SK-N-SH (cell line): ENCODE data around the gene KSR2.

Source experiments
- EP300 ChIP-seq, 2 experiments: IDR thresholded peaks; 2 replicates each; pipeline versions ENCODE4 v1.4.0 to v1.6.1; 2012; ENCODE audit warnings: borderline replicate concordance in 1 of 2, low read depth in 1 of 2, low read length in 1 of 2
- FOXM1 ChIP-seq: IDR thresholded peaks from 2 replicates; pipeline ENCODE4 v1.4.0; 2012; ENCODE audit warnings: low read depth, mild to moderate bottlenecking
- GABPA ChIP-seq: IDR thresholded peaks from 2 replicates; pipeline ENCODE4 v1.4.0; 2012; ENCODE audit warnings: low read depth, mild to moderate bottlenecking
- NRF1 ChIP-seq: IDR thresholded peaks from 2 replicates; pipeline ENCODE4 v1.6.1; 2012; ENCODE audit warnings: low read depth, mild to moderate bottlenecking, low read length
- POLR2AphosphoS5 ChIP-seq: IDR thresholded peaks from 2 replicates; pipeline ENCODE4 v1.6.1; 2012; ENCODE audit warnings: low read depth, low read length
- RCOR1 ChIP-seq: fragments of 150-350 bp; IDR thresholded peaks from 2 replicates; pipeline ENCODE4 v1.6.1; 2017; ENCODE audit warnings: antibody characterized with exemption, low read length
- RFX5 ChIP-seq: IDR thresholded peaks from 2 replicates; pipeline ENCODE4 v1.6.1; 2012; ENCODE audit warnings: mild to moderate bottlenecking, improper control_type of control experiment, low read length
- TF ChIP-seq, protein P1 (sequence below): fragments of 200-600 bp; sonication (generic); IDR thresholded peaks from 2 replicates; pipeline ENCODE4 v1.6.1; 2017; ENCODE audit warnings: antibody characterized with exemption, mild to moderate bottlenecking, moderate library complexity
- TF ChIP-seq, protein P2 (sequence below): fragments of 150-350 bp; IDR thresholded peaks from 2 replicates; pipeline ENCODE4 v1.6.1; 2017; ENCODE audit warnings: antibody characterized with exemption, low read length, low read depth, borderline replicate concordance
- TF ChIP-seq, protein P3 (sequence below): IDR thresholded peaks from 2 replicates; pipeline ENCODE4 v1.4.0; 2012; ENCODE audit warnings: low read depth, borderline replicate concordance
- TF ChIP-seq, protein P4 (sequence below): IDR thresholded peaks from 2 replicates; pipeline ENCODE4 v1.6.1; 2012; ENCODE audit warnings: mild to moderate bottlenecking, low read depth, low read length, moderate library complexity

DNA sequence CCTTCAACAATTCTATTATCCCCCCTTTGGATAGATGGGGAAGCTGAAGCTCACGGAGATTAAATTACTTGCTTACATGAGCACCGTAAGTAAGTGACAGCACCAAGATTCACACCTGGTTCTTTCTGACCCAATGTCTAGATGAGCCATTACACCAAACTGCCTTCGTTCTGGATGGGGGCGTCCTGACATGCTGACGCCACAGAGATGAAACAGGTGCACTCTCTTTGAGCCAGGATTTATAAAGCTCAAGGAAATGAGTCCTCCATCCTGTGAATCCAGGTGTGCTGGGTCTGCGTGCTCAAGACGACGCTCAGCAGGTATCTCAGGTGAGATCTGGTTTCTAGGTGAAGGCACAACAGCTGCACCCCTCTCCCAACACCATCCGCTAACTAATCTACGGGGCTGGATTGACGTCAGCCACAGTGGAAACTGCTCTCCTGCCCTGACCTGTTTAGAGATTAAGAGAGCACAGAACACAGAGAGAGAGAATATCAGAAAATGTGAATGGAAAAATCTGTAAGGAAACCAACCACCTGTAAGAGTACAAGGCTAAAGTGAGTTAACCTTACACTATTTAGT, 61.6 kb downstream of the KSR2 start:
- TF ChIP-seq, protein P1, sequence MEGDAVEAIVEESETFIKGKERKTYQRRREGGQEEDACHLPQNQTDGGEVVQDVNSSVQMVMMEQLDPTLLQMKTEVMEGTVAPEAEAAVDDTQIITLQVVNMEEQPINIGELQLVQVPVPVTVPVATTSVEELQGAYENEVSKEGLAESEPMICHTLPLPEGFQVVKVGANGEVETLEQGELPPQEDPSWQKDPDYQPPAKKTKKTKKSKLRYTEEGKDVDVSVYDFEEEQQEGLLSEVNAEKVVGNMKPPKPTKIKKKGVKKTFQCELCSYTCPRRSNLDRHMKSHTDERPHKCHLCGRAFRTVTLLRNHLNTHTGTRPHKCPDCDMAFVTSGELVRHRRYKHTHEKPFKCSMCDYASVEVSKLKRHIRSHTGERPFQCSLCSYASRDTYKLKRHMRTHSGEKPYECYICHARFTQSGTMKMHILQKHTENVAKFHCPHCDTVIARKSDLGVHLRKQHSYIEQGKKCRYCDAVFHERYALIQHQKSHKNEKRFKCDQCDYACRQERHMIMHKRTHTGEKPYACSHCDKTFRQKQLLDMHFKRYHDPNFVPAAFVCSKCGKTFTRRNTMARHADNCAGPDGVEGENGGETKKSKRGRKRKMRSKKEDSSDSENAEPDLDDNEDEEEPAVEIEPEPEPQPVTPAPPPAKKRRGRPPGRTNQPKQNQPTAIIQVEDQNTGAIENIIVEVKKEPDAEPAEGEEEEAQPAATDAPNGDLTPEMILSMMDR: no peak
- TF ChIP-seq, protein P2, sequence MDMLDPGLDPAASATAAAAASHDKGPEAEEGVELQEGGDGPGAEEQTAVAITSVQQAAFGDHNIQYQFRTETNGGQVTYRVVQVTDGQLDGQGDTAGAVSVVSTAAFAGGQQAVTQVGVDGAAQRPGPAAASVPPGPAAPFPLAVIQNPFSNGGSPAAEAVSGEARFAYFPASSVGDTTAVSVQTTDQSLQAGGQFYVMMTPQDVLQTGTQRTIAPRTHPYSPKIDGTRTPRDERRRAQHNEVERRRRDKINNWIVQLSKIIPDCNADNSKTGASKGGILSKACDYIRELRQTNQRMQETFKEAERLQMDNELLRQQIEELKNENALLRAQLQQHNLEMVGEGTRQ: no peak
- no peak for TF ChIP-seq POLR2AphosphoS5
- no peak for TF ChIP-seq NRF1
- TF ChIP-seq RCOR1: no peak
- TF ChIP-seq GABPA: no peak
- TF ChIP-seq, protein P3, sequence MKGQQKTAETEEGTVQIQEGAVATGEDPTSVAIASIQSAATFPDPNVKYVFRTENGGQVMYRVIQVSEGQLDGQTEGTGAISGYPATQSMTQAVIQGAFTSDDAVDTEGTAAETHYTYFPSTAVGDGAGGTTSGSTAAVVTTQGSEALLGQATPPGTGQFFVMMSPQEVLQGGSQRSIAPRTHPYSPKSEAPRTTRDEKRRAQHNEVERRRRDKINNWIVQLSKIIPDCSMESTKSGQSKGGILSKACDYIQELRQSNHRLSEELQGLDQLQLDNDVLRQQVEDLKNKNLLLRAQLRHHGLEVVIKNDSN: no peak
- TF ChIP-seq, protein P4, sequence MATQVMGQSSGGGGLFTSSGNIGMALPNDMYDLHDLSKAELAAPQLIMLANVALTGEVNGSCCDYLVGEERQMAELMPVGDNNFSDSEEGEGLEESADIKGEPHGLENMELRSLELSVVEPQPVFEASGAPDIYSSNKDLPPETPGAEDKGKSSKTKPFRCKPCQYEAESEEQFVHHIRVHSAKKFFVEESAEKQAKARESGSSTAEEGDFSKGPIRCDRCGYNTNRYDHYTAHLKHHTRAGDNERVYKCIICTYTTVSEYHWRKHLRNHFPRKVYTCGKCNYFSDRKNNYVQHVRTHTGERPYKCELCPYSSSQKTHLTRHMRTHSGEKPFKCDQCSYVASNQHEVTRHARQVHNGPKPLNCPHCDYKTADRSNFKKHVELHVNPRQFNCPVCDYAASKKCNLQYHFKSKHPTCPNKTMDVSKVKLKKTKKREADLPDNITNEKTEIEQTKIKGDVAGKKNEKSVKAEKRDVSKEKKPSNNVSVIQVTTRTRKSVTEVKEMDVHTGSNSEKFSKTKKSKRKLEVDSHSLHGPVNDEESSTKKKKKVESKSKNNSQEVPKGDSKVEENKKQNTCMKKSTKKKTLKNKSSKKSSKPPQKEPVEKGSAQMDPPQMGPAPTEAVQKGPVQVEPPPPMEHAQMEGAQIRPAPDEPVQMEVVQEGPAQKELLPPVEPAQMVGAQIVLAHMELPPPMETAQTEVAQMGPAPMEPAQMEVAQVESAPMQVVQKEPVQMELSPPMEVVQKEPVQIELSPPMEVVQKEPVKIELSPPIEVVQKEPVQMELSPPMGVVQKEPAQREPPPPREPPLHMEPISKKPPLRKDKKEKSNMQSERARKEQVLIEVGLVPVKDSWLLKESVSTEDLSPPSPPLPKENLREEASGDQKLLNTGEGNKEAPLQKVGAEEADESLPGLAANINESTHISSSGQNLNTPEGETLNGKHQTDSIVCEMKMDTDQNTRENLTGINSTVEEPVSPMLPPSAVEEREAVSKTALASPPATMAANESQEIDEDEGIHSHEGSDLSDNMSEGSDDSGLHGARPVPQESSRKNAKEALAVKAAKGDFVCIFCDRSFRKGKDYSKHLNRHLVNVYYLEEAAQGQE: no peak
- no peak for TF ChIP-seq FOXM1
- no peak for TF ChIP-seq RFX5
- TF ChIP-seq EP300 (IDR thresholded peaks at IDR 0.05; ENCODE audit: borderline replicate concordance in 1 of 2, low read depth in 1 of 2, low read length in 1 of 2): no peak
